GM18858 (cell line): ENCODE data around the gene BLOC1S1.

ENCODE experiments used
- ATAC-seq: cut with Tn5 transposase; IDR thresholded peaks from one replicate; pipeline ENCODE4 v1.9.1; 2021; ENCODE audit not compliant: unreplicated experiment

BLOC1S1 gene

GRCh38 chr12:55694188-55694515, 21.7 kb upstream of the BLOC1S1 start:
- no peak for ATAC-seq

GRCh38 chr12:55694651-55695050, 21.2 kb upstream of the BLOC1S1 start:
- ATAC-seq, result no peak

- ATAC-seq, result no peak
These were observed 20.5 kb upstream of the BLOC1S1 start for GRCh38 chr12:55695349-55695748.

- ATAC-seq, result no peak
These were observed 19.7 kb upstream of the BLOC1S1 start for GRCh38 chr12:55696141-55696540.

GRCh38 chr12:55696796-55697462, 18.9 kb upstream of the BLOC1S1 start:
- no peak for ATAC-seq

- no peak for ATAC-seq
These were observed 18.2 kb upstream of the BLOC1S1 start for GRCh38 chr12:55697686-55698085.

- ATAC-seq, result no peak
These were observed 17.4 kb upstream of the BLOC1S1 start for GRCh38 chr12:55698241-55698955.

GRCh38 chr12:55698965-55699364, 16.9 kb upstream of the BLOC1S1 start:
- ATAC-seq, result no peak

- ATAC-seq, result no peak
These were observed 16.3 kb upstream of the BLOC1S1 start for GRCh38 chr12:55699471-55700055.

- no peak for ATAC-seq
These were observed 15.4 kb upstream of the BLOC1S1 start for GRCh38 chr12:55700255-55701018.

- ATAC-seq, result no peak
These were observed 13.0 kb upstream of the BLOC1S1 start for GRCh38 chr12:55702861-55703260.

GRCh38 chr12:55703288-55703687, 12.6 kb upstream of the BLOC1S1 start:
- no peak for ATAC-seq

- no peak for ATAC-seq
These were observed 11.7 kb upstream of the BLOC1S1 start for GRCh38 chr12:55703901-55704761.

GRCh38 chr12:55704824-55705718, 10.8 kb upstream of the BLOC1S1 start:
- no peak for ATAC-seq

- ATAC-seq, result no peak
These were observed 10.0 kb upstream of the BLOC1S1 start for GRCh38 chr12:55705782-55706402.

GRCh38 chr12:55706568-55707218, 9.2 kb upstream of the BLOC1S1 start:
- ATAC-seq, result no peak

GRCh38 chr12:55707219-55707671, 8.6 kb upstream of the BLOC1S1 start:
- no peak for ATAC-seq

- no peak for ATAC-seq
These were observed 7.8 kb upstream of the BLOC1S1 start, which contains the start of gene ITGA7 for GRCh38 chr12:55707841-55708694. ITGA7 (minus strand) TSS chr12:55707904; CDS start chr12:55707682, 222 bp downstream.
